C4-2B (cell line): Measurements from ENCODE around the gene OR6S1.
A peak's percentile ranks its signal among the peaks of the same experiment; 100 is the strongest.

ENCODE experiments used
- H3K27ac ChIP-seq: fragments of 450-650 bp; 2 replicates; pipeline ENCODE4 v1.5.1; 2017
- ZFX ChIP-seq: fragments of 450-650 bp; IDR thresholded peaks from 2 replicates; pipeline ENCODE4 v1.6.1; 2017
- TF ChIP-seq, protein P1 (sequence below): fragments of 450-650 bp; conservative IDR thresholded peaks from 2 replicates; pipeline ENCODE4 v1.5.1; 2017; ENCODE audit warnings: mild to moderate bottlenecking

Gene OR6S1

DNA sequence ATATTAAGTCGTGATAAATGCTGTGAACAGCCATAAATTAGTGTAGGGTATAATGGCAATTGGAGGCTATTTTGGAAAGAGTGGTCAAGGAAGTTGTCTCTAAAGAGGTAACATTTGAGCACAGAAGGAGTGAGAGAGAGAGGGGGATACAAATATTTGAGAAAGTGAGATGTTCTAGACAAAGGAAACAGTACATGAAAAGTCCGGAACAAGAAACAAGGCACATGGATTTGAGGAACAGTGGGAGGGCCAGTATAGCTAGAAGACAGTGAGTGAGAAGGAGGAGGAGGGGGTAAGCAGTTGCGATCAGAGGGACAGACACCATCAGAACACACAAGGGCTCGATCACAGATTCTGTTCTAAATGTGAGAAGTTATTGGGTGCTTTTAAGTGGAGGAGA, 30.2 kb downstream of the OR6S1 start:
- H3K27ac ChIP-seq: no peak overlapping the region
- no peak for TF ChIP-seq ZFX
- TF ChIP-seq, protein P1, sequence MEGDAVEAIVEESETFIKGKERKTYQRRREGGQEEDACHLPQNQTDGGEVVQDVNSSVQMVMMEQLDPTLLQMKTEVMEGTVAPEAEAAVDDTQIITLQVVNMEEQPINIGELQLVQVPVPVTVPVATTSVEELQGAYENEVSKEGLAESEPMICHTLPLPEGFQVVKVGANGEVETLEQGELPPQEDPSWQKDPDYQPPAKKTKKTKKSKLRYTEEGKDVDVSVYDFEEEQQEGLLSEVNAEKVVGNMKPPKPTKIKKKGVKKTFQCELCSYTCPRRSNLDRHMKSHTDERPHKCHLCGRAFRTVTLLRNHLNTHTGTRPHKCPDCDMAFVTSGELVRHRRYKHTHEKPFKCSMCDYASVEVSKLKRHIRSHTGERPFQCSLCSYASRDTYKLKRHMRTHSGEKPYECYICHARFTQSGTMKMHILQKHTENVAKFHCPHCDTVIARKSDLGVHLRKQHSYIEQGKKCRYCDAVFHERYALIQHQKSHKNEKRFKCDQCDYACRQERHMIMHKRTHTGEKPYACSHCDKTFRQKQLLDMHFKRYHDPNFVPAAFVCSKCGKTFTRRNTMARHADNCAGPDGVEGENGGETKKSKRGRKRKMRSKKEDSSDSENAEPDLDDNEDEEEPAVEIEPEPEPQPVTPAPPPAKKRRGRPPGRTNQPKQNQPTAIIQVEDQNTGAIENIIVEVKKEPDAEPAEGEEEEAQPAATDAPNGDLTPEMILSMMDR: no peak

DNA sequence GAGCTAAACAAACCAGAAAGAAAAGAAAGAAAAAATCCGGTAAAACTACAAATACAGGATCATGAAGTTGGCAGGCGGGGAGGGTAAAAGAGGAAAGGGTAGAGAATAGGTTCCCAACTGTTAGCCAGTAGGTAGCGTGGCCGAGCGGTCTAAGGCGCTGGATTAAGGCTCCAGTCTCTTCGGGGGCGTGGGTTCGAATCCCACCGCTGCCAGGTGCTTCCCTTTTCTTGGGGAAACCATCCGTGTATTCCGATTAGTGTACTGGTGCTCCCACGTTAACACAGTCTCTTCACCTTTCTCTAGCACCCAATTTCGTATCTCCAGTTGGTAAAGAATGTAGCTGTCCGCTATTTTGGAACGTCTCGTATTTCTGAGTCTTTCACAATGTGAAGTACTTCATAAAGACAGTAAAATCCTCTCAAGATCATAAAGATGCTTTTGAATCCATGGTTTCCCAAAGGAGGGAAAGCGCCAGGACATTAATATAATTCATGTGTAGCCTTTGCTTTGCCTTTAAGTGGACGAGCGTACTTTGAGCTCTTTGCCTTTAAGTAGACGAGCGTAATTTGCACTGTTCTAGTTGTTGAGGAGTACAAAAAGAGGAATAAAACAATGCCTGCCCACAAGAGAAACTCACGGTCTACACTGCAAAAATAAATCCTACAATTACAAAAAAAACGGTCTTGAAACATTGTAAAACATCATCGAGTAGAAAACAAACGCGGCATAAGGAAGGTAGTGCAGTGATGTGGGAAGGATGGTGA, 31.3 kb downstream of the OR6S1 start:
- no peak for TF ChIP-seq ZFX
- TF ChIP-seq, protein P1: no peak
- peak overlapping the region; percentile 24; the same call in 1 of the 2 replicates for H3K27ac ChIP-seq

DNA sequence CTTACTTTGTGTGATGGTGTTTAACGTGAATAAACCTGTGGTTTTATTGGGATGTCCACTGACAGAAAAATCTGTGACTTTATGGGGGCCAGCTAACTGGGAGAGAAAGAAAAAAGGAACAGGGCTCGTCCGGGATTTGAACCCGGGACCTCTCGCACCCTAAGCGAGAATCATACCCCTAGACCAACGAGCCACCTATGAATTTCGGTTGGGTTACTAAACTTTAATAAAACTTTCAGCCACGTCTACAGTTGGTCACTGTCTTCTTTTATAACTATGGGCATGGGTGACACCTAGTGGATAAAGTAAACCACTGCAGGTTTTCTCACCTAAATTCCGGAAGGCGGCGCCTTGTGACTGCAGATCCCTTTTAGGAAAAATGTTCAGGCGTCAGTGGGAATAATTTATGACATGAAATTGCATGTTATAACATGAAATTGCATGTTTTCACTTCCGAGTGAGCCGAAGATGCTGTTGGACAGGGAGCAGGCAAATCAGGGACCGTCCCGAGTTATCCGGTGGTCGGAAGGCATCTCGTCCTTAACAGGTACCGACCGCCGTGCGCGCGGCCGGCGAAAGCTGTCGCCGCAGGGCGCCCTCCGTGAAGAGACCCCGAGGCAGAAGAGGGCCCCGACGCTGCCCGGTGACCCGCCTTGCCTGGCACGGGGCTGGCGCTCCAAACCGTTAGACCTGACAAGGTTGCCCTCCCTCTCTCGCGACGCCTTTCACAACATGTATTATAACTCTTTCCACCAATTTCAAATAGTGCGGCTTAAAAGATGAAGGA, 32.1 kb downstream of the OR6S1 start:
- TF ChIP-seq, protein P1: peak; percentile 89
- no peak for TF ChIP-seq ZFX
- H3K27ac ChIP-seq: peak overlapping the region; percentile 24; the same call in 1 of the 2 replicates

DNA sequence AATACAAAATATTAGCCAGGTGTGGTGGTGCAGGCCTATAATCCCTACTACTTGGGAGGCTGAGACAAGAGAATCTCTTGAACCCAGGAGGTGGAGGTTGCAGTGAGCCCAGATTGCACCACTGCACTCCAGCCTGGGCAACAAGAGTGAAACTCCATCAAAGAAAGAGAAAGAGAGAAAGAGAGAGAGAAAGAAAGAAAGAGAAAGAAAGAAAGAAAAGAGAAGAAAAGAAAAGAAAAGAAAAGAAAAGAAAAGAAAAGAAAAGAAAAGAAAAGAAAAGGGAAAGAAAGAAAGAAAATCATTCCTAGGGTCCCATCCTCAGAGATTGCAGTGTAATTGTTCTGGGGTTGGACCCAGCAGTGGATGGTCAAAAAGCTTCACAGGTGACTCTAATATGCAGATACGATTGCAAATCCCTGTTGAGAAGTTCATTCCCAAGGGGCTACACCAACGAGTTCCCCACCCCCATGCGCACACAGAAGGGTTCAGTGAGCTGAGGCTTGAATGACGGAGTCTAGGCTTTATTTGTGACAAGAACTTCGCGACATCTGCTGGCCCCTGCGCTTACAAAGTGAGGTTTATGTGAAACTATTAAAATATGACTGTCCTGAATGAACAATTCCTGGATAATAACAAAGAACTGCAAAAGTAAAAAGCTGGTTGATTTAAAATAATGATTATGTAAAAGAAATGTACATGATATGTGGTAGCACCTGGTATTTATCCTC, 32.9 kb downstream of the OR6S1 start:
- TF ChIP-seq, protein P1: no peak
- no peak for TF ChIP-seq ZFX
- H3K27ac ChIP-seq: no peak overlapping the region

DNA sequence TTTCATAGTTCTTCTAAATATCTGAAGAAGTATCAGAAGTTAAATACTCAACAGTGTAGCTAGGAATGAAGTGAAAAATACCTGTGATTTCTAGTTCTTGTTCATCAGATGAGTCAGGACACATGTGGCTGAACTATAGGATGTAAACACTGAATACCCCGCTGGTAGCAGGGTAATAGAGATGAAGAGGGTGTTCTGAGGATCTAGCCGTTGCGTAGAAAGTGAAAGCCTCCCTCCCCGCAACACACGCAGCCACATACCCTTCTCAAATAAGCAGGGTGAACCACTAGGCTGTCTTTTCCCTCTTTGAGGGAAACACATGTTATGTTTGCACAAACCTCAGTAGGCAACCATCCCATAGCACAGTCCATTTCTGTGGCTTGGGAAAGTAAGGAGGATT, 33.9 kb downstream of the OR6S1 start:
- no peak overlapping the region for H3K27ac ChIP-seq
- TF ChIP-seq, protein P1: no peak
- TF ChIP-seq ZFX: no peak

DNA sequence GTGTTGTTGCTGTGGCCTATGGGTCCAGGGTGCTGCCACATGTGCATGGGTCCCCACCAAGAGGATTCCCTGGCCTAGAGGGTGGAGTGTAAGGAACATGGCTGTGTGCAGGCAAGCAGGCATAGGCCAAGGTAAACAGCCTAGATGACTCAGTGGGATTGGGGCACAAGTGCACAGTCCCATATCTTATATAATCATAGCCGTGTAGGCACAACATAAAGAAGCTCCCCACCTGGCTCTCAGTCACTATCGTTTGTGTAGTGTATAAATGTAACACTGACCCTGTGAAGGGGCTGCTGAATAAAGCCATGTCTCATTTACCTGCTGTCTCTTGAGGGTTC, 34.6 kb downstream of the OR6S1 start:
- no peak for TF ChIP-seq ZFX
- TF ChIP-seq, protein P1: no peak
- no peak overlapping the region for H3K27ac ChIP-seq
